HCT116 (cell line): Measurements from ENCODE around the gene IFI16.

Source experiments
- ATF3 ChIP-seq: IDR thresholded peaks from 2 replicates; pipeline ENCODE4 v1.6.1; 2012
- CEBPB ChIP-seq: IDR thresholded peaks from 2 replicates; pipeline ENCODE4 v1.6.1; 2012; ENCODE audit warnings: low read depth
- CTCF ChIP-seq, 3 experiments: fragments of 200-600 bp in 1 of 3; sonication (generic) in 1 of 3; IDR thresholded peaks in 2 of 3; conservative IDR thresholded peaks in 1 of 3; 2 replicates each; pipeline ENCODE4 v1.5.1; 2012 to 2017; ENCODE audit warnings: low read depth in 2 of 3, low read length in 2 of 3, antibody characterized with exemption in 1 of 3, borderline replicate concordance in 1 of 3, control low read depth in 1 of 3, mild to moderate bottlenecking in 1 of 3, mixed read lengths in 1 of 3, mixed run types in 1 of 3, moderate library complexity in 1 of 3; ENCODE audit not compliant: insufficient read depth in 1 of 3
- EGR1 ChIP-seq: IDR thresholded peaks from 2 replicates; pipeline ENCODE4 v1.6.1; 2012; ENCODE audit warnings: low read depth
- EZH2 ChIP-seq: fragments of 200-600 bp; sonication (generic); IDR thresholded peaks from 2 replicates; pipeline ENCODE4 v1.6.1; 2017; ENCODE audit warnings: antibody characterized with exemption, mixed run types
- POLR2A ChIP-seq: IDR thresholded peaks from 2 replicates; pipeline ENCODE4 v1.7.0; 2011; ENCODE audit warnings: borderline replicate concordance; ENCODE audit not compliant: insufficient read depth, insufficient read length; ENCODE audit errors: extremely low read depth
- POLR2AphosphoS5 ChIP-seq: IDR thresholded peaks from 2 replicates; pipeline ENCODE4 v1.6.1; 2011; ENCODE audit warnings: mild to moderate bottlenecking, low read depth, low read length, moderate library complexity
- REST ChIP-seq: IDR thresholded peaks from 2 replicates; pipeline ENCODE4 v1.6.1; 2012; ENCODE audit warnings: low read depth
- SP1 ChIP-seq: IDR thresholded peaks from 2 replicates; pipeline ENCODE4 v1.6.1; 2012; ENCODE audit warnings: low read depth
- SRF ChIP-seq: IDR thresholded peaks from 2 replicates; pipeline ENCODE4 v1.6.1; 2012; ENCODE audit warnings: low read depth
- YY1 ChIP-seq: IDR thresholded peaks from 2 replicates; pipeline ENCODE4 v1.6.1; 2011; ENCODE audit warnings: low read length, low read depth, moderate library complexity, mild to moderate bottlenecking; ENCODE audit not compliant: insufficient replicate concordance; ENCODE audit errors: extremely low read depth

GRCh38 chr1:159066108-159066507, 56.4 kb downstream of the IFI16 start:
- no peak for TF ChIP-seq CEBPB
- TF ChIP-seq CTCF (IDR thresholded peaks at IDR 0.05 in 2 of 3, conservative IDR thresholded peaks at IDR 0.05 in 1 of 3; ENCODE audit: borderline replicate concordance in 1 of 3, insufficient read depth in 1 of 3, low read depth in 2 of 3, low read length in 2 of 3), result no peak
- TF ChIP-seq POLR2A, result no peak
- no peak for TF ChIP-seq SRF
- no peak for TF ChIP-seq ATF3
- TF ChIP-seq EGR1, result no peak
- TF ChIP-seq EZH2, result no peak
- no peak for TF ChIP-seq SP1
- TF ChIP-seq REST, result no peak
- TF ChIP-seq YY1, result no peak
- no peak for TF ChIP-seq POLR2AphosphoS5
